Left colon (tissue), 2 donors: Measurements from ENCODE around the gene TMEM38B. TPM values are rescaled to one million over a fixed set of nuclear protein-coding genes. Genes with fewer than 3 reads are reported as not detected.

Experiments used
- ATAC-seq: fragments of 200-7000 bp; cut with Tn5 transposase; one replicate; pipeline ENCODE4 v1.9.1; 2020; ENCODE audit warnings: mild to moderate bottlenecking, moderate library complexity
- DNase-seq, 2 donors: peaks; one replicate each; pipeline ENCODE4 v3.0.0-alpha.2; 2020
- intact Hi-C, 2 donors: fragments of 100-400 bp; cut with DNase I in 1 of 2; cut with micrococcal nuclease in 1 of 2; formaldehyde crosslinking; loops; one replicate each; pipeline versions ENCODE4 v1.11.2 to v1.14.0; 2022; cut with DNase I, micrococcal nuclease
- long read RNA-seq: library from polyadenylated mRNA; unstranded; transcript quantifications from one replicate; pipeline ENCODE4 v2.0.0, GENCODE V29; 2021
- total RNA-seq, 2 donors: library from RNA; stranded (reverse); fragmentation: NEBNext Ultra II Directional; extraction: Animal tissue kit (Norgen Biotek cat#: 25700); gene quantifications; one replicate each; pipeline ENCODE4 v1.2.1, GENCODE V29; 2021
- donor health status: DM: no; HTN: no; CAD: no.
- donor health status: DM: yes; HTN: yes; CAD: no.

Gene TMEM38B
- 10 to 100 TPM; 21.7 to 25.7 TPM for total RNA-seq
- long read RNA-seq, transcript TMEM38B-202 (6 exons, 3,525 nt), result major isoform, 60 of 79 reads
- long read RNA-seq, partial matches to known transcripts, result 2 of 79 reads
- long read RNA-seq, other reads (novel, unspliced or antisense), result 17 of 79 reads

- ATAC-seq (peak; percentile 93), DNase-seq (peak; percentile 86 to 88)
- intact Hi-C loops, result no loop called here
Measured at GRCh38 chr9:105694190-105694847, at the start of gene TMEM38B. TMEM38B (plus strand) TSS chr9:105694541; CDS start chr9:105694661, 120 bp downstream.

GRCh38 chr9:105646879-105647594 lies 47.3 kb upstream of the TMEM38B start:
- ATAC-seq, result no peak
- no peak for DNase-seq
- intact Hi-C loops, result no loop called here

- ATAC-seq (no peak), DNase-seq (no peak)
- intact Hi-C loops, result no loop called here
Measured at GRCh38 chr9:105647595-105648349, 46.6 kb upstream of the TMEM38B start.

GRCh38 chr9:105651806-105652205 lies 42.5 kb upstream of the TMEM38B start:
- ATAC-seq, result no peak
- DNase-seq, result no peak
- intact Hi-C loops, result no loop called here

GRCh38 chr9:105656131-105656921 lies 38.0 kb upstream of the TMEM38B start:
- intact Hi-C loops, result no loop called here
- peak; percentile 98 for ATAC-seq
- peak in 1 of 2 donors; percentile 58 for DNase-seq

- intact Hi-C loops, result no loop called here
Measured at GRCh38 chr9:105658351-105658750, 36.0 kb upstream of the TMEM38B start.

GRCh38 chr9:105661011-105661410 lies 33.3 kb upstream of the TMEM38B start:
- ATAC-seq (no peak), DNase-seq (no peak)
- intact Hi-C loops, result no loop called here

More at GRCh38 chr9:105658351-105658750, 36.0 kb upstream of the TMEM38B start:
- DNase-seq, result no peak
- ATAC-seq, result no peak

GRCh38 chr9:105662184-105663104 lies 31.9 kb upstream of the TMEM38B start, which contains the start of gene TAL2:
TAL2 (plus strand) TSS chr9:105662457; CDS start chr9:105662497, 40 bp downstream.
- DNase-seq (no peak), ATAC-seq (no peak)
- intact Hi-C loops, result no loop called here

GRCh38 chr9:105663914-105664313 lies 30.4 kb upstream of the TMEM38B start:
- DNase-seq, result no peak
- ATAC-seq, result no peak
- intact Hi-C loops, result no loop called here

GRCh38 chr9:105667867-105668266 lies 26.5 kb upstream of the TMEM38B start:
- no peak for DNase-seq
- no peak for ATAC-seq
- intact Hi-C loops, result no loop called here

GRCh38 chr9:105670315-105670714 lies 24.0 kb upstream of the TMEM38B start:
- ATAC-seq, result no peak
- DNase-seq, result no peak
- intact Hi-C loops, result no loop called here

GRCh38 chr9:105670775-105671174 lies 23.6 kb upstream of the TMEM38B start:
- DNase-seq, result no peak
- ATAC-seq, result no peak
- intact Hi-C loops, result no loop called here

- ATAC-seq (peak; percentile 86), DNase-seq (no peak)
- intact Hi-C loops, result no loop called here
Measured at GRCh38 chr9:105672711-105673234, 21.6 kb upstream of the TMEM38B start.

- no peak for DNase-seq
Measured at GRCh38 chr9:105673850-105674387, 20.4 kb upstream of the TMEM38B start.

GRCh38 chr9:105676351-105676923 lies 17.9 kb upstream of the TMEM38B start:
- intact Hi-C loops, result no loop called here
- no peak for DNase-seq
- ATAC-seq, result no peak

More at GRCh38 chr9:105673850-105674387, 20.4 kb upstream of the TMEM38B start:
- intact Hi-C loops, result no loop called here
- no peak for ATAC-seq

- intact Hi-C loops, result no loop called here
- ATAC-seq, result no peak
- no peak for DNase-seq
Measured at GRCh38 chr9:105678163-105678562, 16.2 kb upstream of the TMEM38B start.

- no peak for ATAC-seq
- DNase-seq, result no peak
- intact Hi-C loops, result no loop called here
Measured at GRCh38 chr9:105678781-105679180, 15.6 kb upstream of the TMEM38B start.
